ENCODE data around the gene TAF6L.
"Not testable (repeated sequence)": the region's sequence is repeated elsewhere in the genome, so short reads cannot be mapped to it uniquely, and the experiment has no call there.

Gene TAF6L

DNA sequence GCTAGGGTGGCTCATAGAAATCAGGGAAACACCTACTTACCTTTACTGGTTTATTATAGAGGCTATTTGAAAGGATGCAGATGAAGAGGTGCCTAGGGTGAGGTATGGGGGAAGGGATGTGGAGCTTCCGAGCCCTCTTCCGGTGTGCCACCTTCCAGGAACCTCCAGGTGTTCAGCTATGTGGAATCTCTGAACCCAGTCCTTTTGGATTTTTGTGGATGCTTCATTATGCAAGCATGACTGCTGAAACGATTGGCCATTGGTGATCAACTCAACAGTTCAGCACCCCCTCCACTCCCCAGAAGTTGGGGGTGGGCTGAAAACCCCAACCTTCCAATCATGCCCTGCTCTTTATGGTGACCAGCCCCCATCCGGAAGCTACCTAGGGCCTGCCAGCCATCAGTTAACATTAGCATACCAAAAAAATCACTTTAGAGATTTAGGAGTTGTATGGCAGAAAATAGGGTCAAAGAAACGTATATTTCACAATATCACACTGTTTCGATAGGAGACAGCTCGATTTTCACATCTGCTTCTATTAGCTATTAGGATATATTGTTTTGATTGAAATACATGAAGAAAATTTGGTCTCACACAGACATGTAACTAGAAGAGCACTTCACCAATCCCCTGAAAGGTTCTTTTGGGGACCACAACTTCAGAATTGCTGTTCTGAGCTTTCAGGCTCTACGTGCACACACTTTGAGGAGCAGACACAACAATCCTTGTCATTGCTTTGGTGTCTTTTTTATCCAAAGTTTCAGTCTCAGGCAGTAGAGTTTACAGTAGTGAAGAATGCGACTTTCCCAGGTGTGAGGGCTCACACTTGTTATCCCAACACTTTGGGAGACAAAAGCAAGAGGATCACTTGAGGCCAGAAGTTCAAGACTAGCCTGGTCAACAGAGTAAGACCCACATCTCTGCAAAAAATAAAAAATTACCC is 13.1 kb upstream of the TAF6L start:
- no peak for DNase-seq

DNA sequence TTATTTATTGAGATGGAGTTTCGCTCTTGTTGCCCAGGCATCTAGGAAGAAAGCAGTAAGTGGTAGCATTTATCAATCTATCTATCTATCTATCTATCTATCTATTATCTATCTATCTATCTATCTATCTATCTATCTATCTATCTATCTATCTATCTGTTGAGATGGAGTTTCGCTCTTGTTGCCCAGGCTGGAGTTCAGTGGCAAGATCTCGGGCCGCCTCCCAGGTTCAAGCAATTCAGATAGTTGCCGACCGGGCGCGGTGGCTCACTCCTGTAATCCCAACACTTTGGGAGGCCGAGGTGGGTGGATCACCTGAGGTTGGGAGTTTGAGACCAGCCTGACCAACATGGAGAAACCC is 10.3 kb upstream of the TAF6L start:
- not testable (repeated sequence) for DNase-seq

DNA sequence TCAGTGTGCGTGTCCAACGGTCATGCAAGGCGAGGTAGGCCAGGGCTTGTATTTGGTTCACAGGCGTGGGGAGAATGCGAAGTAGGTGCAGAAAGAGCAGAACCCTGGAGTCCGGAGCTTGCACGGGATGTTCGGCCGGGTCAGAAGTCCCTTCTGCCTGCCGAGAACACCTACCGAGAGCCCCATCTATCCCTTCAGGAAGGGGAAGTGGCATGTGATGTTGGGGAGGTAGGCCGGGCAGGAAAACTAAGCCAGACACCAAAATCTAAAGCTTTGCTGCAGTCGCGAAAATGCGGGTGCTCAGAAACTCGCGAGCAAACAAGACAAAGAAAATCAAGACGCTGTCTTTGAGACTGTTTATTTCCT is 435 bp upstream of the TAF6L start:
- peak; percentile 79 for DNase-seq

DNA sequence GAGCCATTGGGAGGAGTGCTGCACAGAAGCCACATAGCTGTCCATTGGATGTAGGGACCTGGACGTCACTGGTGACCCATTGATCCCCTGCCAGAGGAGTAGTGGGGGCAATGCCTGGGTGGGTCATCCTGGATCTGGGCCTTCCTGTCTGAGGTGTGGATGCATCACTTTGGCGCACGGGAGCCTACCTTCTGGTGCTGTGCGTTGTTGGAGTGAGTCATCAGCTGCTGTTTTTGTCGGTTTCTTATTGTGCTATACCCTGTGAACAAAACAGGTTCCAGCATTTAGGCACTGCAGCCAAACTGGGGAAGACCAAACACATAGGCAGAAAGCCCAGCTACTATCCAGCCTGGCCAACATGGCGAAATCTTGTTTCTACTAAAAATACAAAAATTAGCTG is 3.2 kb downstream of the TAF6L start:
- DNase-seq, result no peak

DNA sequence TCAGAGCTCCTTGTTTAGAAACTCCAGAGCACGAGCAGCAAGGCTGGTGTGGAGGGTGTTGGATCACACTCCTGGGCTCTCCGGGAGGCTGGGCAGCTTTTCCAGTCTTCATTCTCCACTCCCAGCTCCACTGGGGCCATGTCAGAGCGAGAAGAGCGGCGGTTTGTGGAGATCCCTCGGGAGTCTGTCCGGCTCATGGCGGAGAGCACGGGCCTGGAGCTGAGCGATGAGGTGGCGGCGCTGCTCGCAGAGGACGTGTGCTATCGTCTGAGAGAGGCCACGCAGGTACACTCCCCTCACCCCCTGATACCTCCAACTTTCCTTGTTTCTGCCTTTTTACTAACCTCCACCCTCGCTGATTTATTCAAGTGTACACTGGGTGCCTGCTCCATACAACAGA is 4.5 kb downstream of the TAF6L start:
- no peak for DNase-seq

DNA sequence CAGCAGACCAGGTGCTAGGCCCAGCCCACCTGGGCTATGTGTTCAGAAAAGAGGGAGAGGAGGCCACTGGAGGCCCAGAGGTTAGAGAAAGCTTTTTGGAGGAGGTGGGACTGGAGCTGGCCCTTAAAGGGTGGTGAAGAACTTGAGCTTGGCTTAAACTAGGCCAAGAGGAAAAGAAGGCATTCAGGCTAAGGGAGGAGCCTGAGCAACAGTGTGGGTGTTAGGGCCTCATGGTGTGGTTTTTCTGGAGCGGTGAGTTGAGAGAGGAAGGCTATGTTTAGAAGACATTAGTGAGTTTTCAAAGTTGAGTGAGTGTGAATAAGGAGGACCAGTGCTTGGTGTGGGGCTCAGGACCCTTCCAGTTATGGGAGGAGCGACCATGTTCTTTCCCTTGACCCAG is 6.2 kb downstream of the TAF6L start:
- DNase-seq, result no peak

DNA sequence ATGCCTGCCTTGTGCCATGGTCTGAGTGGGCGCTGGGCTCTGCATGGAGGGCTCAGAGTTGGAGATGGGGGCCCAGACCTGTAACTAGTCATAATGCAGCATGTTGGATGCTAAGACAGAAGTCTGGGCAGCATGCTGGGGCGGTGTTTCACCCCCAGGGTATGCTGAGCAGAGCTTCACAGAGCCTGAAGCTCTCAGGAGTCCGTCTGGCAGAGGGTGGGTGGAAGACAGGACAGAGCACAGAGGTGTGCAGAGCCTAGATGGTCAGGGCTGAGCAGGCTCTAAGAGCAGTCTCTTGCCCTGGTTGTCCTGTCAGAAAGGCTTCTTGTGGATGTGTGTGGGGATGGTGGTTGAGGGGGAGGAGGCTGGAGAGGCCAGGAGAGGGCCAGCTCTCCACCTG is 7.2 kb downstream of the TAF6L start:
- no peak for DNase-seq

DNA sequence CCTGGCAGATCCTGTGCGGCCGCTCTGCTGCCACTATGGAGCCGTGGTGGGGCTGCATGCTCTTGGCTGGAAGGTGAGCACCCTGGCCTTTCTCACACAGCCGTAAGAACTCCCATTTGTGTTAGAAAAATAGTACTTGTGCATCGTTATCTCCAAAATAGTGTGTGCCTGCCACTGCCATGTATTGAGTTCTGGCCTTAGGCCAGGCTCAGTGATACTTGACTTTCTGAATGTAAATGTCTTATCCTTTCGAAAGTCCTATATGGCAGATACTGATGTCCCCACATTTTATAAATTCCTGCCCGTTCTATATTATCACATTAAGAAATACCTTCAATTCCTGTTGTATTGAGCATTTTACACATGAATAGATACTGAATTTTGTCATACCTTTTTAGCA is 11.6 kb downstream of the TAF6L start:
- DNase-seq, result no peak

DNA sequence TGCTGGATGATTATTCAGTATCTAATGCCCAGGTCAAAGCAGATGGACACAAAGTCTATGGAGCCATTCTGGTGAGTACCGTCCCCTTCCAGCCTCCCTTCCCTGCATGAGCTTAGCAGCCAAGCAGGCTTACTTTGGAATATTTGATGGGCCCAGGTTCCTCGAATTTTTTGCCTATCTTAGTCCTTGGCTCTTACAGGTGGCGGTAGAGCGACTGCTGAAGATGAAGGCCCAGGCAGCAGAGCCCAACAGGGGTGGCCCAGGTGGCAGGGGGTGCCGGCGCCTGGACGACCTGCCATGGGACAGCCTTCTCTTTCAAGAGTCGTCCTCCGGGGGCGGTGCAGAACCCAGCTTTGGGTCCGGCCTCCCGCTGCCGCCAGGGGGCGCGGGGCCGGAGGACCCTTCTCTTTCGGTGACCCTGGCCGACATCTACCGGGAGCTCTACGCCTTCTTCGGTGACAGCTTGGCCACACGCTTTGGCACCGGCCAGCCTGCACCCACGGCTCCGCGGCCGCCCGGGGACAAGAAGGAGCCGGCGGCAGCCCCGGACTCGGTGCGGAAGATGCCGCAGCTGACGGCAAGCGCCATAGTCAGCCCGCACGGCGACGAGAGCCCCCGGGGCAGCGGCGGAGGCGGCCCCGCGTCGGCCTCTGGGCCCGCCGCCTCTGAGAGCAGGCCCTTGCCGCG is 15.3 kb downstream of the TAF6L start:
- peak; percentile 47 for DNase-seq

DNA sequence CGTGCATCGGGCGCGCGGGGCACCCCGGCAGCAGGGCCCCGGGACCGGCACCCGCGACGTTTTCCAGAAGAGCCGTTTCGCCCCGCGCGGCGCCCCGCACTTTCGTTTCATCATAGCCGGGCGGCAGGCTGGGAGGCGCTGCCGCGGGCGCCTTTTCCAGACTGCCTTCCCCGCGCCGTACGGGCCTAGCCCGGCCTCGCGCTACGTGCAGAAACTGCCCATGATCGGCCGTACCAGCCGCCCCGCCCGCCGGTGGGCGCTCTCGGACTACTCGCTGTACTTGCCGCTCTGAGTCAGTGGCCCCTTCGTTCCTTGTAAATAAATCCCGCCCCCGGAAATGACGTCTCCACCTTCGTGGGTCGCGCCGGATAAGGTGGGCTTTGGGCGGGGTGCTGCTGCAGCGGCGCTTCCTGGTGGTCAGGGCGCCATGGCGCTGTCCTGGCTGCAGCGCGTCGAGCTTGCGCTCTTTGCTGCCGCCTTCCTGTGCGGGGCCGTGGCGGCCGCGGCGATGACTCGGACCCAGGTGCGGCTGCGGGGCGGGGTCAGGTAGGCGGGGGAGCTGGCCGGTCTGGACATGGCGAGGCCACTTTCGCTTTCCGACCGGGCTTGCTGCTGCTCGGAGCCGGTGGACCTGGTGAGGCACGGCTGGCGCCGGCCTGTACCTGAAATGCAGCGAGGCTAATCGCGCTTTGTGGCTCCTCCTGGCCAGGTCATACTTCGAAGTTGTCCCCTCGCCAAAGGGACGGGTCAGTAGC is 16.0 kb downstream of the TAF6L start, which contains the start of gene TMEM179B:
TMEM179B (plus strand) TSS at position 398 of the 755 bp plus-strand sequence; CDS start at position 428, 30 bp downstream.
- peak; percentile 87 for DNase-seq

DNA sequence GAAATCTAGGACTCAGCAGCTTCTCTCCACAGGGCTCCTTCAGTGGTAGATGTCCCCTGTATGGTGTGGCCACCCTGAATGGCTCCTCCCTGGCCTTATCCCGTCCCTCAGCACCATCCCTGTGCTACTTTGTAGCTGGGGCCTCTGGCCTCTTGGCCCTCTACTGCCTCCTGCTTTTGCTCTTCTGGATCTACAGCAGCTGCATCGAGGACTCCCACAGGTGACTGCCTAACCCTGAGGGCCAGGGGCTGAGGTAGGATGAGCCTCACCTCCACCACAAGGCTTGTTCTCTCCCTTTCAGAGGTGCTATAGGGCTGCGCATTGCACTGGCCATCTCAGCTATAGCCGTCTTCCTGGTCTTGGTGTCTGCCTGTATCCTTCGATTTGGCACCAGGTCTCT is 17.8 kb downstream of the TAF6L start:
- DNase-seq, result no peak

DNA sequence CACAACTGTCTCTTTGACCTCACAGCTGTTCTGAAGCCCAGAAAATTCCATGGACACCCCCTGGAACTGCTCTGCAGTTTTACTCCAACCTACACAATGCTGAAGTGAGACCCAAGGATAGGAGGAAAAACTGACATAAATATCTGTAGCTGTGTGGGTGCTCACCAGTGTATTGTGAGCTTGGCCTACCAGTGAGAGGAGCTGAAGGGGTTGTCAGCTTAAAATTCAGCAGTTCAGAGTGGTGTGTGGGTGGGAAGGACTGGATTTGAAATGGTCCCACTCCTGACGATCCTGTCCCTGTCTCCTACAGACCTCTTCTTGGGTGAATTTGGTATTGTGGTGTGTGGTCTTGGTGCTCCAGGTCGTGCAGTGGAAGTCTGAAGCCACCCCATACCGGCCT is 18.4 kb downstream of the TAF6L start:
- no peak for DNase-seq

DNA sequence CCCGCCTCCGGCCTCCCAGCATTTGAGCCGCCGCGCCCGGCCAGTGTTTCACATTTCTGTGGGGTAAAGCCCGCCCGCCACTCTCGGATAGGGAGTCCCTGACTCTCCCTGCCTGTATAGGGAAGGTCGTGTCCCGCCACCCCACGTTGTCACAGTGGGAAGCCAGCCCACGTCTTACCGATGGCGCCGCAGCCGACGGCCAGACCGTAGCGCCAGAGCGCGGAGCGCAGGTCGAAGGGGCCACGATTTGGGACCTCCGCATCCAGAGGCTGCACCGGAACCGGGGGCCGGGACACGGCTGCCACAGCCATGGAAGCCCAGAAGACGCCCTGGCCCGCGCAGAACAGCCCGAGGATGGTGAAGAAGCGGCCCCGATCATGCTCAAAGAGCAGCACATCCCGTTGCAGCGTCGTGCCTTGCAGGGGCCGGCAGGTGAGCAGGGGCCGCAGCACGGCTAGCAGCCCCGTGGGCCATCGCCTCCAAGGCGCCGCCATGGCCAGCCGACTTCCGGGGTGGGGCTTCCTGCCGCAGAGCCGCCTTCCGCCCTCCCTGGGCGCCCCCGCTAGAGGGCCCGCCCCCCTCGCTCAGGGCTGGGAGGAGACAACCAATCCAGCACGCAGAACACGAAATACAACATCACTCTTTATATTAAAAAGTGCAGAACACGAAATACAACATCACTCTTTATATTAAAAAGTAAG is 20.5 kb downstream of the TAF6L start, which contains the start of gene TMEM223:
TMEM223 (minus strand) TSS at position 506 of the 701 bp plus-strand sequence; CDS start at position 494, 12 bp downstream.
- peak; percentile 50 for DNase-seq

DNA sequence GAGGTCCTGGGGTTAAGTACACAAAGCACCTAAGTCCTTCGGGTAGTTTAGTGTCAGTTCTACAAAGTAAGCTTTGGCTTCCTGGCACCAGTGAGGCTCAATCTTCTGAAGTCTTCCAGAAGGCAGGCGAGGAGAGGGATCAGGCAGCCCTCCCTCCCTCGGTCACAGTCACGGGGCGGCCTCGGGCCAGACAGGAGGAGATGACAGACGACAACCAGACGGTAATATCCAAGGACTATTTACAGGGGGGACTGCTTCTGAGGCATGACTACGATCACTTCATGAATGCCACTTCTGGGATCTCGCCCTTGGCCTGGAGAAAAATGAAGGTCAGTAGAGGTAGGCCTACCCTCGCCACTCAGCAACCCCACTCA is 21.0 kb downstream of the TAF6L start:
- no peak for DNase-seq

DNA sequence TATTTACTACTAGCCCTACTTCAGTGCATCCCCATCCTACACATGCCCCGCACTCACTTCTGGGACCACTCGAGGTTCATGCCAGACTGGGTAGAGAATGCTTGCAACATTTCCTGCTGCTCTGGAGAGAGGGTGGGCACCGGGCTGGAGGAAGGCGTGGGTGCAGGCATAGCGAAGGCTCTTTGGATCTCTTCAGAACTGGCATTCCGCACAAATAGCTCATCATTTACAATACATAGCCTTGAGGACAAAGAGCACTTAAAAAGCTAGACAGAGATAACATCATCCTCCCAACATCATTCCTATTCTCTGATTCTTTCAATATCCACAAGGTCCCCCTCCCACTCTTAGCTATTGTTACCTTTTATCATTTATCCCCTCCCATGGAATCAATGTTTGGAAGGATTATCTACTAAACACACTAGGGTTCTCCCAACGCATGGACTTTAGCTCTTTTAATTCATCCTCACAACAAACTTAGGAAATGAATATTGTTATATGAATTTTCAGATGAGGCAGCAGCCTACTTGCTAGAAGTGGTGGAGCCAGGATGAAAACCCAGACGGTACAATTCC is 23.1 kb downstream of the TAF6L start:
- no peak for DNase-seq

DNA sequence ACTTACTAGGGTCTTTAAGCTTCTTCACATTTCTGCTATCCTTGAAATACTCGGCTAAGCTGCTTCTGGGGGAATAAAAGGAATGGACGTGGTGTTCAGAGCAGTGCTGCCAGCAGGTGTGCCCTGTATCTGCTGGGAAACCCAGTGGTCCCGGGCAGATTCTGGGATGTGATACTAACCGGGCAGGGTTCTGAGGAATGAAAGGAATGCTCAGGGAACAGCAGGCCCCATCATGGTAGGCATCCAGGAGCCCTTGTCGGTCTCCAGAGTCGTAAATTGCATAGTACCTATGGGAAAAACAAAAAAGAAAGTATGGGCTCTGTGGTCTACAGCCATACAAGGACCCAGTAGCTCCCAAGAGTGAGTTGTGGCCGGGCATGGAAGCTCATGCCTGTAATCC is 25.1 kb downstream of the TAF6L start:
- no peak for DNase-seq

DNA sequence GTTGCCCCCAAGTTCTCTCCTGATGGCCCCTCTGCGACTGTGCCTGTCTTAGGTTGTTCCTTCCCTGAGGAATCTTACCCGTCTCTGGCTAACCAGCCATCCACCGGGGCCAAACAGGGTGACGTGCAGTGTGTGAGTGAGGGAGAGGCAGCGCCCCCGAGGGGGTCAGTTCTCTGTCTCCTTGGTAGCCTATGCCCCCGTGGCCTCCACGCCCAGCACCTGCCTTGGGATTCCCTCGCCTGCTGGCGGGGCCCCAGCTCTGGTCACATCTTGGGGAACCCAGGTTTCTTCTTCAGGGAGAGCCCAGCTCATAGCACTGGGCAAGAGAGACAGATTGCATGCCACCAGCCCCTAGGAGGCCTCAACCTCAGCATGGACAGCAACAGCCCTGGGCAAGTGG is 28.3 kb downstream of the TAF6L start:
- no peak for DNase-seq

DNA sequence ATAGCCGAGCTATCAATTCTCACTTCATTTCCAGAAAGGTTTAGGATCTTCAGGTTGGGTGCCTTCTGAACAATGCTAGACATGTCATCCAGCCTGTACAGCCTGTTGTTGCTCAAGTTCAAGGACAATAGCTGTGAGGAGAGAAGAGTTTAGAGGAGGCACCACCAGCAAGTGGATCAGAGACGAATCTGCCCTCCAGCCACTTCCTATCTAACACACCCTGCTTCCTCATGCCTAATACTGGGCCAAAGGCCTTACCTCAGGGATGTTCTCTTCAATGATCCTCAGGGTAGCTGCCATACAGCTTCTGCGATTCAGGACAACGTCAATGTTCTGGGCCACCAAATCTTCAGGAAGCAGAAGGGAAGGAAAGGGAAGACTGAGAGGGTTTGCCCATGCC is 29.9 kb downstream of the TAF6L start:
- no peak for DNase-seq

DNA sequence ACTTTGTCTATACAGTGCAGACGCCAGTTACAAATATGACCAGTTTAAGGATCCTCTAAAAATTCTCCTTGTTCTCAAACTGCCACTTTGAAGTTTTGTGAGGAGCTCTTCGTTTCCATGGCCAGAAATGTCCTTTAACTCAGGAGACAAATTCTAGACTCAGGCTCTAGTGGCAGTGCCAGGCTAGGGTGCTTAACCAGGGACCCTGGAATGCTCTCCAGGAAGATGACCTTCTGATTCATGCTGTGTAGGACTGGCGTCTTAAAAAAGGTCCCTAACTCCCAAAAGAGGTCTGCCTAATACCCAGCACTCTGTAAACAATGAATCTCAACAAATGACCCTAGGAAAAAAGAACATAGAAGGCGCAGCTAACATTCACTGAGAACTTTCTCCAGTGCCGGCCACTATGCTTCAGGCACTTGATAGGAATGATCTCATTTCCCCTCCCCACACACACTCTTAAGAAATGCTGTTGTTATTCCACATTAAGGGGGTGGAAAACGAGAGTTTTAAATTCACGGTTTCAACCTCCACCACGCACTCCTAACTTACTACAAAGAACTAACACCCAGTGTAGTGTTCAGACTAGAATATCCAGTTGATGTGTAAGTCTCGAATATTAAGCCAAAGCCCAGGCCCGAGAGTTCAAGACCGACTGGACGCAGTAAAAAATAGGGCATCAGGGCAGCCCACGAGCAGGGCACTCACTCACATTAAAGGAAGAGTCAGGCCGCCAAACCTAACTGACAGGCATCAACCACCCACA is 33.3 kb downstream of the TAF6L start:
- DNase-seq, result no peak

DNA sequence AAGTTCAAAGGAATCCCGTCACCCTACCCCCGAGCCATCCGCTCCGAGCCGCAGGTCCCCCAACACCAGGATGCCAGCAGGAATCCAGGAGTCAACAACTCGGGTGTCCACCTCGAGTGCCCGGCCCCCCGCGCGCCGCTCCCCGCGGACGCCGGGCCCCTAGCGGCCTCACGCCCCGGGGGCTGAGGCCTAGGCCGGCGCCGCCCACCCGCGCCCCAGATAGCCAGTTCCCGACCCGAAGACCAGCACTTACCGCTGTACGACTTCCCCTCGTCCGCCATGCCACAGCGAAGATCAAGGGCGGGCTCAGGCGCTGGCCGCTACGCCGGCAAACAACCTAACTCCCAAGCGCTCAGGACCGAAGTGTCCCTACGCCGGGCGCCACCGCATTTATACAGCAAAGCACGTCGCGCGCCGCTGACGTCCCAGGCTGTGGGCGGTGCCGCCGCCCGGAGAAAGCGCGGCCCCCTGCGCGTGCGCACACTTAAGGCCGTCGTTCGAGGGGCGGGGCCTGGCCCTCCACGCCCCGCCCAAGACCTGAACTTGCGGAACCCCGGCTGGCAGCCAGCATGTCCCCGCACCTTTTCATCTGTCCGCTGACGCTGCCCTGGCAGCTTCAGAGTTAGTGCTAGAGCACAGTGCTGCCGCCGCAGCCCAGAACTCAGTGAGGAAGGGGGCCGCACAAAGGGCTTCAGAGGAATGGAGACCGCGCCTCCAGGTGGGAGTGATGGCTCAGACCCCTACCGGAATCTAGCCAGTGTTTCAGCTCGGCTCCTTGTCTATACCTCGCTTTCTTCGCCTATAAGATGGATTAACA is 34.1 kb downstream of the TAF6L start, which contains the start of gene NXF1:
NXF1 (minus strand) TSS at position 365 of the 817 bp plus-strand sequence; CDS start at position 281, 84 bp downstream.
- peak; percentile 80 for DNase-seq

Measured in GF-D8 (cell line).